Measurements from ENCODE around the gene COX7A1.
"Not testable (repeated sequence)": the region's sequence is repeated elsewhere in the genome, so short reads cannot be mapped to it uniquely, and the experiment has no call there.

Gene COX7A1

GRCh38 chr19:36139473-36140303, 12.6 kb downstream of the COX7A1 start, which contains the start of gene CAPNS1:
CAPNS1 (plus strand) TSS chr19:36140066; CDS start chr19:36141012, 946 bp downstream.
- H3K4me1 ChIP-seq (ENCODE audit: insufficient read depth, poor library complexity, severe bottlenecking): peaks cover 12% of the 10 kb centered on the region
- TF ChIP-seq, protein P1, sequence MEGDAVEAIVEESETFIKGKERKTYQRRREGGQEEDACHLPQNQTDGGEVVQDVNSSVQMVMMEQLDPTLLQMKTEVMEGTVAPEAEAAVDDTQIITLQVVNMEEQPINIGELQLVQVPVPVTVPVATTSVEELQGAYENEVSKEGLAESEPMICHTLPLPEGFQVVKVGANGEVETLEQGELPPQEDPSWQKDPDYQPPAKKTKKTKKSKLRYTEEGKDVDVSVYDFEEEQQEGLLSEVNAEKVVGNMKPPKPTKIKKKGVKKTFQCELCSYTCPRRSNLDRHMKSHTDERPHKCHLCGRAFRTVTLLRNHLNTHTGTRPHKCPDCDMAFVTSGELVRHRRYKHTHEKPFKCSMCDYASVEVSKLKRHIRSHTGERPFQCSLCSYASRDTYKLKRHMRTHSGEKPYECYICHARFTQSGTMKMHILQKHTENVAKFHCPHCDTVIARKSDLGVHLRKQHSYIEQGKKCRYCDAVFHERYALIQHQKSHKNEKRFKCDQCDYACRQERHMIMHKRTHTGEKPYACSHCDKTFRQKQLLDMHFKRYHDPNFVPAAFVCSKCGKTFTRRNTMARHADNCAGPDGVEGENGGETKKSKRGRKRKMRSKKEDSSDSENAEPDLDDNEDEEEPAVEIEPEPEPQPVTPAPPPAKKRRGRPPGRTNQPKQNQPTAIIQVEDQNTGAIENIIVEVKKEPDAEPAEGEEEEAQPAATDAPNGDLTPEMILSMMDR (IDR thresholded peaks at IDR 0.05; ENCODE audit: poor library complexity, severe bottlenecking): no peak
- peak; percentile 94 for DNase-seq (ENCODE audit: low spot score)

DNA sequence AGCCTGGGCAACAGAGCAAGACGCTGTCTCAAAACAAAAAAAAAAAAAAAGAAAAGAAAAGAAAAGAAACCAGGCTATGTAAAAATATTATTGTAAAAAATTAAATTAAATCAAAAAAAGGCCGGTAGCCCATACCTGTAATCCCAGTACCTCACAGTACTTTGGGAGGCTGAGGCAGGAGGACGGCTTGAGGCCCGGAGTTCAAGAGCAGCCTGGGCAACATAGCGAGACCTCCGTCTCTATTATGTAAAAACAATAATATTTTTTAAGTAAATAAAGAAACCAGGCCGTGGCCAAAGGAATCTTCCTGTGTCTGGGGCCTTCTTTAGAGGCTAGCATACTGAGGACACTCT, 13.2 kb downstream of the COX7A1 start:
- Histone ChIP-seq H3K4me3 (ENCODE audit: severe bottlenecking) (peak overlapping the region; percentile 72), H3K27me3 (ENCODE audit: insufficient read depth, poor library complexity, severe bottlenecking) (no peaks in the 10 kb centered on the region), H3K9me3 (ENCODE audit: severe bottlenecking) (no peaks in the 10 kb centered on the region), H3K27ac (ENCODE audit: poor library complexity, severe bottlenecking) (peak overlapping the region; percentile 95), H3K4me1 (ENCODE audit: insufficient read depth, poor library complexity, severe bottlenecking) (peaks cover 12% of the 10 kb centered on the region), H3K36me3 (ENCODE audit: low read depth) (peaks cover 20% of the 10 kb centered on the region)
- TF ChIP-seq, protein P1 (IDR thresholded peaks at IDR 0.05; ENCODE audit: poor library complexity, severe bottlenecking): no peak
- no peak for ATAC-seq (ENCODE audit: low read depth)
- DNase-seq (ENCODE audit: low spot score): no peak

More at GRCh38 chr19:36139473-36140303, 12.6 kb downstream of the COX7A1 start, which contains the start of gene CAPNS1:
- Histone ChIP-seq H3K27me3 (ENCODE audit: insufficient read depth, poor library complexity, severe bottlenecking) (no peaks in the 10 kb centered on the region), H3K36me3 (ENCODE audit: low read depth) (peaks cover 26% of the 10 kb centered on the region), H3K4me3 (ENCODE audit: severe bottlenecking) (peak within 1 kb of the TSS; percentile 72), H3K27ac (ENCODE audit: poor library complexity, severe bottlenecking) (peak within 1 kb of the TSS; percentile 95), H3K9me3 (ENCODE audit: severe bottlenecking) (no peaks in the 10 kb centered on the region)
- peak; percentile 61 for ATAC-seq (ENCODE audit: low read depth)

- Histone ChIP-seq H3K27ac (ENCODE audit: poor library complexity, severe bottlenecking) (peak overlapping the region; percentile 95), H3K9me3 (ENCODE audit: severe bottlenecking) (no peaks in the 10 kb centered on the region), H3K4me1 (ENCODE audit: insufficient read depth, poor library complexity, severe bottlenecking) (peaks cover 22% of the 10 kb centered on the region), H3K36me3 (ENCODE audit: low read depth) (peaks cover 7% of the 10 kb centered on the region), H3K27me3 (ENCODE audit: insufficient read depth, poor library complexity, severe bottlenecking) (no peaks in the 10 kb centered on the region), H3K4me3 (ENCODE audit: severe bottlenecking) (no peak overlapping the region)
- ATAC-seq (ENCODE audit: low read depth) (peak; percentile 60), DNase-seq (ENCODE audit: low spot score) (peak; percentile 94)
- TF ChIP-seq, protein P1 (IDR thresholded peaks at IDR 0.05; ENCODE audit: poor library complexity, severe bottlenecking): no peak
These were observed 15.1 kb downstream of the COX7A1 start for GRCh38 chr19:36136964-36137686.

DNA sequence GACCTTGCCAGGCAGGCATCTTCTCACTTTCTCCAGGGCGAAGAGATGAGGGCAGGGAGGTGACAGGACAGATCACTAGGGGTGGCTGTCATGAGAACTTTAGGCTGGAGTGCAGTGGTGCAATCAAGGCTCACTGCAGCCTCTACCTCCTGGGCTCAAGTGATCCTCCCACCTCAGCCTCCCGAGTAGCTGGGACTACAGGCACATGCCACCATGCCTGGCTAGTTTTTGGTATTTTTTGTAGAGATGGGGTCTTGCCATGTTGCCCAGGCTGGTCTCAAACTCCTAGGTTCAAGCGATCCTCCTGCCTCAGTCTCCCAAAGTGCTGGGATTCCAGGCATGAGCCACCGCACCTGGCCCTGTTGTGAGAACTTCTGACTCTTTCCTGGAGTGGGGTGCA, 17.4 kb downstream of the COX7A1 start:
- not testable (repeated sequence) for H3K4me3 ChIP-seq (ENCODE audit: severe bottlenecking); H3K27ac ChIP-seq (ENCODE audit: poor library complexity, severe bottlenecking); ATAC-seq (ENCODE audit: low read depth); H3K27me3 ChIP-seq (ENCODE audit: insufficient read depth, poor library complexity, severe bottlenecking); DNase-seq (ENCODE audit: low spot score); H3K9me3 ChIP-seq (ENCODE audit: severe bottlenecking); H3K36me3 ChIP-seq (ENCODE audit: low read depth)
- peaks cover 29% of the 10 kb centered on the region for H3K4me1 ChIP-seq (ENCODE audit: insufficient read depth, poor library complexity, severe bottlenecking)

DNA sequence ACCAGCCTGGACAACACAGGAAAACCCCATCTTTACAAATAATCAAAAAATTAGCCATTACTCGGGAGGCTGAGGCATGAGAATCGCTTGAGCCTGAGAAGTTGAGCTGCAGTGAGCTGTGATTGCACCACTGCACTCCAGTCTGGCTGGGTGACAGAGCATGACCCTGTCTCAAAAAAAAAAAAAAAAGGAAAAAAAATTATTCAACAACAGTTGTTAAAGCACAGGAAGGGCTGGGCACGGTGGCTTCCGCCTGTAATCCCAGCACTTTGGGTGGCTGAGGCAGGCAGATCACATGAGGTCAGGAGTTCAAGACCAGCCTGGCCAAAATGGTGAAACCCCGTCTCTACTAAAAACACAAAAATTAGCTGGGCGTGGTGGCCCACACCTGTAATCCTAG, 21.0 kb downstream of the COX7A1 start:
- H3K4me1 ChIP-seq (ENCODE audit: insufficient read depth, poor library complexity, severe bottlenecking): peaks cover 20% of the 10 kb centered on the region
- H3K4me3 ChIP-seq (ENCODE audit: severe bottlenecking); H3K27me3 ChIP-seq (ENCODE audit: insufficient read depth, poor library complexity, severe bottlenecking); H3K36me3 ChIP-seq (ENCODE audit: low read depth); DNase-seq (ENCODE audit: low spot score); H3K9me3 ChIP-seq (ENCODE audit: severe bottlenecking); ATAC-seq (ENCODE audit: low read depth): not testable (repeated sequence)
- H3K27ac ChIP-seq (ENCODE audit: poor library complexity, severe bottlenecking): peak overlapping the region; percentile 69

Data from RWPE2 (cell line).